MCF 10A (cell line): ENCODE measurements around the gene POLR2H. TPM values are rescaled to one million over a fixed set of nuclear protein-coding genes. Genes with fewer than 3 reads are reported as not detected.

ENCODE experiments used
- BruUV-seq: library from RNA; stranded (reverse); fragments of 400-500 nt; replicated peaks from 2 replicates; lab custom pipeline; 2021; lab: Mats Ljungman, UMichigan
- CTCF ChIA-PET: fragments of 300-600 bp; sonication (Branson Sonifier 250); formaldehyde crosslinking; extraction: SDS; loops from one replicate; lab custom pipeline; 2021; ENCODE audit warnings: antibody characterized with exemption, inconsistent platforms; lab: Yijun Ruan, JAX
- POLR2A ChIA-PET: fragments of 300-600, 350-650 bp; sonication (Branson Sonifier 250); formaldehyde crosslinking; extraction: SDS; loops from one replicate; lab custom pipeline; 2020; ENCODE audit warnings: antibody characterized with exemption, inconsistent platforms; lab: Yijun Ruan, JAX
- DNase-seq: peaks from one replicate; pipeline ENCODE4 v3.0.0-alpha.2; 2018; ENCODE audit not compliant: unreplicated experiment
- H3K27ac Mint-ChIP-seq: one replicate; pipeline ENCODE4 v1.8.0; 2022; ENCODE audit warnings: mild to moderate bottlenecking, low read depth, mixed read lengths; ENCODE audit not compliant: unreplicated experiment
- H3K27me3 Mint-ChIP-seq: one replicate; pipeline ENCODE4 v1.8.0; 2022; ENCODE audit warnings: mixed read lengths; ENCODE audit not compliant: insufficient read depth, unreplicated experiment
- H3K36me3 Mint-ChIP-seq: one replicate; pipeline ENCODE4 v1.8.0; 2022; ENCODE audit warnings: mild to moderate bottlenecking, moderate library complexity, mixed read lengths; ENCODE audit not compliant: insufficient read depth, unreplicated experiment
- H3K4me1 Mint-ChIP-seq: one replicate; pipeline ENCODE4 v1.8.0; 2022; ENCODE audit warnings: mixed read lengths; ENCODE audit not compliant: insufficient read depth, unreplicated experiment
- H3K4me3 Mint-ChIP-seq: one replicate; pipeline ENCODE4 v1.8.0; 2022; ENCODE audit warnings: mild to moderate bottlenecking, moderate library complexity, mixed read lengths; ENCODE audit not compliant: unreplicated experiment
- H3K9me3 Mint-ChIP-seq: one replicate; pipeline ENCODE4 v1.8.0; 2022; ENCODE audit warnings: mixed read lengths; ENCODE audit not compliant: unreplicated experiment
- CTCF ChIP-seq: fragments of 200-600 bp; IDR thresholded peaks from one replicate; pipeline ENCODE4 v1.8.0; 2022; ENCODE audit warnings: antibody characterized with exemption, mild to moderate bottlenecking; ENCODE audit not compliant: unreplicated experiment
- intact Hi-C: fragments of 100-400 bp; cut with micrococcal nuclease; formaldehyde crosslinking; loops from 2 replicates; pipeline ENCODE4 v1.14.1; 2022
- total RNA-seq: library from RNA; stranded (reverse); gene quantifications from 2 replicates; pipeline ENCODE4 v1.2.3, GENCODE V29; 2022

The POLR2H gene
- total RNA-seq, 1 experiment from 2014 or later = 91.5 TPM

- Mint-ChIP-seq H3K9me3 (no peaks in the 10 kb centered on the region), H3K27me3 (no peaks in the 10 kb centered on the region), H3K27ac (peak overlapping the region; percentile 49), H3K4me3 (no peak overlapping the region), H3K36me3 (peaks cover 100% of the 10 kb centered on the region), H3K4me1 (peaks cover 27% of the 10 kb centered on the region)
- intact Hi-C loops = no loop called here
- no peak for DNase-seq
- no peak for TF ChIP-seq CTCF
- BruUV-seq = no TSS peak
- ChIA-PET POLR2A (no interaction called here), CTCF (no interaction called here)
Measured at GRCh38 chr3:184325269-184325668, 36.2 kb upstream of the POLR2H start.

- ChIA-PET CTCF (interaction anchor here (0.6 to 1.2 kb wide), 3 partner anchors 22 to 162 kb away, joined by 3 to 4 read pairs (median 3); no protein-coding TSS in a partner anchor), POLR2A (interaction anchor here (0.6 kb wide), 1 partner anchor 10 kb away, joined by 3 read pairs; no protein-coding TSS in a partner anchor)
- H3K27ac Mint-ChIP-seq = no peak overlapping the region
- H3K4me3 Mint-ChIP-seq = no peak overlapping the region
- DNase-seq = no peak
- peaks cover 100% of the 10 kb centered on the region for H3K36me3 Mint-ChIP-seq
- no peak for TF ChIP-seq CTCF
- no peaks in the 10 kb centered on the region for H3K27me3 Mint-ChIP-seq
- intact Hi-C loops = no loop called here
- BruUV-seq = no TSS peak
- H3K4me1 Mint-ChIP-seq = peaks cover 25% of the 10 kb centered on the region
- H3K9me3 Mint-ChIP-seq = no peaks in the 10 kb centered on the region
Measured at GRCh38 chr3:184325715-184326369, 35.7 kb upstream of the POLR2H start.

GRCh38 chr3:184327171-184327570 lies 34.3 kb upstream of the POLR2H start:
- ChIA-PET CTCF (interaction anchor here (1.2 kb wide), 1 partner anchor 23 kb away, joined by 4 read pairs; no protein-coding TSS in a partner anchor), POLR2A (interaction anchor here (1.0 kb wide), 1 partner anchor 11 kb away, joined by 3 read pairs; no protein-coding TSS in a partner anchor)
- peaks cover 100% of the 10 kb centered on the region for H3K36me3 Mint-ChIP-seq
- H3K4me3 Mint-ChIP-seq = no peak overlapping the region
- no peak for TF ChIP-seq CTCF
- H3K27ac Mint-ChIP-seq = no peak overlapping the region
- H3K9me3 Mint-ChIP-seq = no peaks in the 10 kb centered on the region
- DNase-seq = no peak
- H3K4me1 Mint-ChIP-seq = peaks cover 35% of the 10 kb centered on the region
- BruUV-seq = TSS peak; percentile 4
- intact Hi-C loops = no loop called here
- H3K27me3 Mint-ChIP-seq = no peaks in the 10 kb centered on the region

GRCh38 chr3:184328516-184328915 lies 33.0 kb upstream of the POLR2H start:
- ChIA-PET CTCF (no interaction called here), POLR2A (no interaction called here)
- no peak for DNase-seq
- H3K36me3 Mint-ChIP-seq = peaks cover 100% of the 10 kb centered on the region
- peak overlapping the region; percentile 57 for H3K27ac Mint-ChIP-seq
- H3K27me3 Mint-ChIP-seq = no peaks in the 10 kb centered on the region
- intact Hi-C loops = no loop called here
- H3K9me3 Mint-ChIP-seq = no peaks in the 10 kb centered on the region
- TF ChIP-seq CTCF = no peak
- no peak overlapping the region for H3K4me3 Mint-ChIP-seq
- H3K4me1 Mint-ChIP-seq = peaks cover 48% of the 10 kb centered on the region
- no TSS peak for BruUV-seq
